Gastroesophageal sphincter (tissue), 3 donors: ENCODE data around the gene RHBDD3.

ENCODE experiments used
- CTCF ChIP-seq, 4 experiments: fragments of 200-600 bp in 2 of 4; fragments of 450-650 bp in 2 of 4; sonication (generic) in 1 of 4; IDR thresholded peaks; one replicate each; pipeline ENCODE4 v1.5.1; 2017 to 2019; ENCODE audit warnings: antibody characterized with exemption in 4 of 4, mild to moderate bottlenecking in 2 of 4, moderate library complexity in 2 of 4
- EP300 ChIP-seq: sonication (generic); formaldehyde crosslinking; IDR thresholded peaks from one replicate; pipeline ENCODE4 v1.6.1; 2017; ENCODE audit warnings: antibody characterized with exemption, mild to moderate bottlenecking
- POLR2A ChIP-seq, 2 donors: fragments of 450-650 bp; IDR thresholded peaks; one replicate each; pipeline ENCODE4 v1.6.1; 2017; ENCODE audit warnings: antibody characterized with exemption in 2 of 2, mild to moderate bottlenecking in 2 of 2, moderate library complexity in 1 of 2
- POLR2AphosphoS5 ChIP-seq: sonication (generic); formaldehyde crosslinking; IDR thresholded peaks from one replicate; pipeline ENCODE4 v1.6.1; 2017; ENCODE audit warnings: antibody characterized with exemption

DNA sequence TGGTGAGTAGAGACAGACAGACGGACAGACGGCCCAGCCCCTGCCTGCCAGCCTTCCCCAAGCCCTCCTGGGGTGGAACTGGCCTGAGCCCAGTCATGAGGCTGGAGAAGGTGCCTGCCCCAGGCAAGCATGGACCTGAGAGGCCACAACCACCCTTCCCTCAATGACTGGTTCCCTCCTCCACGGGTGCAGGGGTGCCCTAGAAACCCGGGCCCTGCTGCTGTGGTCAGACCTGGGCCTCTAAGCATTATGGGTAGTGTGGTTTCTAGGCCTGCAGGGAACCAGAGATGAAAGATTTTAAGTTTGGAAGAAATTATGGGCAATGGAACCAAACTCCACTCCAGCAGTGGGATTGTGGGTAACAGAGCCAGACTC, 13.5 kb downstream of the RHBDD3 start:
- no peak for TF ChIP-seq CTCF (IDR thresholded peaks at IDR 0.05)
- TF ChIP-seq POLR2A (IDR thresholded peaks at IDR 0.05): no peak
- no peak for TF ChIP-seq POLR2AphosphoS5
- no peak for TF ChIP-seq EP300
